ENCODE results near the gene ARHGAP40.
"Not testable (repeated sequence)": the region's sequence is repeated elsewhere in the genome, so short reads cannot be mapped to it uniquely, and the experiment has no call there.

ARHGAP40 gene

GRCh38 chr20:38591474-38592410 is 9.9 kb upstream of the ARHGAP40 start:
- H3K4me2 ChIP-seq (ENCODE audit: low read length): no peak overlapping the region
- no peaks in the 10 kb centered on the region for H3F3A ChIP-seq (ENCODE audit: insufficient read depth, low read length)
- H3K9me2 ChIP-seq (ENCODE audit: low read depth, low read length): no peaks in the 10 kb centered on the region
- no peak overlapping the region for H3K9ac ChIP-seq (ENCODE audit: low read length)
- TF ChIP-seq EZH2 (IDR thresholded peaks at IDR 0.05; ENCODE audit: borderline replicate concordance, low read length) (no peak), CTCF (IDR thresholded peaks at IDR 0.05; ENCODE audit: low read length) (no peak)
- no peaks in the 10 kb centered on the region for H3K79me2 ChIP-seq (ENCODE audit: insufficient read depth, low read length)
- no peaks in the 10 kb centered on the region for H4K20me1 ChIP-seq (ENCODE audit: insufficient read depth, low read length)
- H3K36me3 ChIP-seq (ENCODE audit: insufficient read depth, low read length): no peaks in the 10 kb centered on the region
- no peak overlapping the region for H3K4me3 ChIP-seq (ENCODE audit: low read depth, low read length, poor library complexity, severe bottlenecking)
- no peaks in the 10 kb centered on the region for H3K9me3 ChIP-seq (ENCODE audit: low read length)
- no peak overlapping the region for H3K27ac ChIP-seq (ENCODE audit: low read depth, low read length, poor library complexity, severe bottlenecking)
- no peak overlapping the region for H2AFZ ChIP-seq (ENCODE audit: low read length)
- H3K27me3 ChIP-seq (ENCODE audit: insufficient read depth, low read length): no peaks in the 10 kb centered on the region
- H3K4me1 ChIP-seq (ENCODE audit: insufficient read depth, low read length, severe bottlenecking): no peaks in the 10 kb centered on the region

GRCh38 chr20:38592411-38592790 is 9.2 kb upstream of the ARHGAP40 start:
- H3K4me3 ChIP-seq (ENCODE audit: low read depth, low read length, poor library complexity, severe bottlenecking); H2AFZ ChIP-seq (ENCODE audit: low read length); H3K9ac ChIP-seq (ENCODE audit: low read length); H3K79me2 ChIP-seq (ENCODE audit: insufficient read depth, low read length); H3K27ac ChIP-seq (ENCODE audit: low read depth, low read length, poor library complexity, severe bottlenecking); H3K9me3 ChIP-seq (ENCODE audit: low read length); H3K36me3 ChIP-seq (ENCODE audit: insufficient read depth, low read length); H3K27me3 ChIP-seq (ENCODE audit: insufficient read depth, low read length); H3K9me2 ChIP-seq (ENCODE audit: low read depth, low read length); H3K4me1 ChIP-seq (ENCODE audit: insufficient read depth, low read length, severe bottlenecking); H4K20me1 ChIP-seq (ENCODE audit: insufficient read depth, low read length); H3K4me2 ChIP-seq (ENCODE audit: low read length); H3F3A ChIP-seq (ENCODE audit: insufficient read depth, low read length): not testable (repeated sequence)

GRCh38 chr20:38594281-38594680 is 7.3 kb upstream of the ARHGAP40 start:
- H3K79me2 ChIP-seq (ENCODE audit: insufficient read depth, low read length); H3K4me2 ChIP-seq (ENCODE audit: low read length); H3K36me3 ChIP-seq (ENCODE audit: insufficient read depth, low read length); H3K9ac ChIP-seq (ENCODE audit: low read length); H3K9me2 ChIP-seq (ENCODE audit: low read depth, low read length); H3K4me1 ChIP-seq (ENCODE audit: insufficient read depth, low read length, severe bottlenecking); H2AFZ ChIP-seq (ENCODE audit: low read length); H3K27ac ChIP-seq (ENCODE audit: low read depth, low read length, poor library complexity, severe bottlenecking); H3K4me3 ChIP-seq (ENCODE audit: low read depth, low read length, poor library complexity, severe bottlenecking); H3F3A ChIP-seq (ENCODE audit: insufficient read depth, low read length); H3K9me3 ChIP-seq (ENCODE audit: low read length); H3K27me3 ChIP-seq (ENCODE audit: insufficient read depth, low read length); H4K20me1 ChIP-seq (ENCODE audit: insufficient read depth, low read length): not testable (repeated sequence)

GRCh38 chr20:38595886-38596285 is 5.7 kb upstream of the ARHGAP40 start:
- H3K36me3 ChIP-seq (ENCODE audit: insufficient read depth, low read length); H3K4me3 ChIP-seq (ENCODE audit: low read depth, low read length, poor library complexity, severe bottlenecking); H3K9ac ChIP-seq (ENCODE audit: low read length); H2AFZ ChIP-seq (ENCODE audit: low read length); H3K9me3 ChIP-seq (ENCODE audit: low read length); H3K79me2 ChIP-seq (ENCODE audit: insufficient read depth, low read length); H3K9me2 ChIP-seq (ENCODE audit: low read depth, low read length); H3K4me1 ChIP-seq (ENCODE audit: insufficient read depth, low read length, severe bottlenecking); H3F3A ChIP-seq (ENCODE audit: insufficient read depth, low read length); H3K27me3 ChIP-seq (ENCODE audit: insufficient read depth, low read length); H3K27ac ChIP-seq (ENCODE audit: low read depth, low read length, poor library complexity, severe bottlenecking); H3K4me2 ChIP-seq (ENCODE audit: low read length); H4K20me1 ChIP-seq (ENCODE audit: insufficient read depth, low read length): not testable (repeated sequence)

Data from OCI-LY1 (cell line).